ENCODE data around the gene NHLH1. TPM values are rescaled to one million over a fixed set of nuclear protein-coding genes. Genes with fewer than 3 reads are reported as not detected.

Gene NHLH1
- total RNA-seq, 1 experiment from 2014 or later = 0.26 TPM

- no peaks in the 10 kb centered on the region for H3F3A ChIP-seq (ENCODE audit: insufficient read depth, low read depth)
- TF ChIP-seq EZH2 (IDR thresholded peaks at IDR 0.05; ENCODE audit: low read depth) = no peak
- TF ChIP-seq CTCF (conservative IDR thresholded peaks at IDR 0.05) = no peak
- DNase-seq = no peak
- no peaks in the 10 kb centered on the region for H3K9me2 ChIP-seq (ENCODE audit: insufficient read depth)
- H3K9me3 ChIP-seq (ENCODE audit: insufficient read depth, low read depth) = no peaks in the 10 kb centered on the region
- no peaks in the 10 kb centered on the region for H3K79me2 ChIP-seq (ENCODE audit: low read depth)
- H4K20me1 ChIP-seq (ENCODE audit: insufficient read depth) = no peaks in the 10 kb centered on the region
- peaks cover 12% of the 10 kb centered on the region for H3K4me1 ChIP-seq (replicated peaks; ENCODE audit: insufficient read depth)
- intact Hi-C loops (cut with micrococcal nuclease; ENCODE audit: unreplicated experiment) = no loop called here
- no peak overlapping the region for H3K4me2 ChIP-seq
- POLR2A ChIA-PET (ENCODE audit: unreplicated experiment) = no interaction called here
- CTCF ChIA-PET = no interaction called here
- H3K36me3 ChIP-seq (ENCODE audit: low read depth) = no peaks in the 10 kb centered on the region
- no peak overlapping the region for H3K27ac ChIP-seq
- no peak overlapping the region for H3K4me3 ChIP-seq
- BruUV-seq (replicated peaks) = no TSS peak
- H2AFZ ChIP-seq = no peak overlapping the region
- 0 out of 2 replicates have a peak, but pooled peaks cover 7% of the 10 kb centered on the region for H3K27me3 ChIP-seq (ENCODE audit: insufficient read depth, low read depth)
Observed at GRCh38 chr1:160410406-160411005, 43.6 kb downstream of the NHLH1 start.

- ChIA-PET CTCF (no interaction called here), POLR2A (ENCODE audit: unreplicated experiment) (no interaction called here)
Observed at GRCh38 chr1:160411271-160412027, 44.6 kb downstream of the NHLH1 start.

GRCh38 chr1:160412028-160412362 lies 45.1 kb downstream of the NHLH1 start:
- ChIA-PET POLR2A (ENCODE audit: unreplicated experiment) (no interaction called here), CTCF (no interaction called here)
- Histone ChIP-seq H3K36me3 (ENCODE audit: low read depth) (no peaks in the 10 kb centered on the region), H3K27me3 (ENCODE audit: insufficient read depth, low read depth) (0 out of 2 replicates have a peak, but pooled peaks cover 7% of the 10 kb centered on the region), H3F3A (ENCODE audit: insufficient read depth, low read depth) (no peaks in the 10 kb centered on the region), H3K4me1 (replicated peaks; ENCODE audit: insufficient read depth) (peaks cover 12% of the 10 kb centered on the region), H3K4me3 (no peak overlapping the region), H2AFZ (no peak overlapping the region), H3K27ac (no peak overlapping the region), H3K79me2 (ENCODE audit: low read depth) (no peaks in the 10 kb centered on the region), H3K4me2 (no peak overlapping the region), H4K20me1 (ENCODE audit: insufficient read depth) (no peaks in the 10 kb centered on the region), H3K9me3 (ENCODE audit: insufficient read depth, low read depth) (no peaks in the 10 kb centered on the region), H3K9me2 (ENCODE audit: insufficient read depth) (no peaks in the 10 kb centered on the region)
- BruUV-seq (replicated peaks) = no TSS peak
- DNase-seq = no peak
- intact Hi-C loops (cut with micrococcal nuclease; ENCODE audit: unreplicated experiment) = no loop called here
- TF ChIP-seq CTCF (conservative IDR thresholded peaks at IDR 0.05) (no peak), EZH2 (IDR thresholded peaks at IDR 0.05; ENCODE audit: low read depth) (no peak)

More at GRCh38 chr1:160411271-160412027, 44.6 kb downstream of the NHLH1 start:
- Histone ChIP-seq H3F3A (ENCODE audit: insufficient read depth, low read depth) (no peaks in the 10 kb centered on the region), H3K4me1 (replicated peaks; ENCODE audit: insufficient read depth) (peaks cover 12% of the 10 kb centered on the region), H2AFZ (no peak overlapping the region), H3K4me2 (no peak overlapping the region), H3K27me3 (ENCODE audit: insufficient read depth, low read depth) (0 out of 2 replicates have a peak, but pooled peaks cover 7% of the 10 kb centered on the region), H3K79me2 (ENCODE audit: low read depth) (no peaks in the 10 kb centered on the region), H4K20me1 (ENCODE audit: insufficient read depth) (no peaks in the 10 kb centered on the region), H3K27ac (no peak overlapping the region), H3K9me3 (ENCODE audit: insufficient read depth, low read depth) (no peaks in the 10 kb centered on the region), H3K4me3 (no peak overlapping the region), H3K36me3 (ENCODE audit: low read depth) (no peaks in the 10 kb centered on the region), H3K9me2 (ENCODE audit: insufficient read depth) (no peaks in the 10 kb centered on the region)
- intact Hi-C loops (cut with micrococcal nuclease; ENCODE audit: unreplicated experiment) = no loop called here
- TF ChIP-seq EZH2 (IDR thresholded peaks at IDR 0.05; ENCODE audit: low read depth) (no peak), CTCF (conservative IDR thresholded peaks at IDR 0.05) (no peak)
- no TSS peak for BruUV-seq (replicated peaks)
- no peak for DNase-seq

All from PC-9 (cell line).